ENCODE results near the gene HDGF. TPM values are rescaled to one million over a fixed set of nuclear protein-coding genes. Genes with fewer than 3 reads are reported as not detected.

Gene HDGF
- total and polyA plus RNA-seq, 9 of the 15 experiments (the other 6 are each of a cell fraction or from before 2014, with no cell fraction given): 38.8 to 601 (median 400) TPM

DNA sequence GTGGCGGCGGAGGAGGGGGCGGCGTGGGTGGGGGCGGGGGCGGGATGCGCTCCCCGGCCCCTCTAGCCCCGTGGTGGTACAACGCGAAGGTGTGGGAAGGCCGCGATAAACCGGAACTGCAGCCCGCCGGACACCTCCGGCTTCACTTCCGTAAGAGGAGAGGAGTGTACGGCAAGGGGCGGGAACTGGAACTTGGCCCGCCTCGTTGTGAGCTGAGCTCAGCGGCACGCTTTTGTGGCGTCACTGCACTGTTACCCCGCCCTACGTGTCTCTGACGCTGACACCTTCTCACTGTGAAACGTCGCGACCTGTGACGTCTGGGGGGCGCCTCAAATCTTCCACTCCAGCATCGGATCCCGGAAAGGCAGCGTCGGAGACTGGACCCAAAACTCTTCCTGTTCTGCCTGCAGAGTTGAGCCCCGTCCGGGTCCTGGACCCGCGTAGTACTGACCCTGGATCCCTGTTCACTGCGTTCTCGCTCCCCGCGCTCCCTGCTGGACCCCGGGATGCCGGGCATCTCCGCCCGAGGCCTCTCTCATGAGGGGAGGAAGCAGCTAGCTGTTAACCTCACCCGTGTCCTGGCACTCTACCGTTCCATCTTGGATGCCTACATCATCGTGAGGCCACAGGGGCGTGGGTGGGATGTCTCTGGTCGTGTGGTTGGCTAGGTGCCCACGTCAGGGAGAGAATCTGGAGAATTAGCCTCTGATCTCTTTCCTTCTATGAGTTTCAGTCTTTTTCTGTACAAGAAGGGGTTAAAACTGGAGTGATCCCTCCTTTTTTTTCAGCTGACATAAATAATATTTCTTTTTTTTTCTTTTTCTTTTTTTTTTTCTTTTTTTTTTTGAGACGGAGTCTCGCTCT lies 22.6 kb downstream of the HDGF start, which contains the start of gene ISG20L2 (continued):
- TF ChIP-seq, protein P1, sequence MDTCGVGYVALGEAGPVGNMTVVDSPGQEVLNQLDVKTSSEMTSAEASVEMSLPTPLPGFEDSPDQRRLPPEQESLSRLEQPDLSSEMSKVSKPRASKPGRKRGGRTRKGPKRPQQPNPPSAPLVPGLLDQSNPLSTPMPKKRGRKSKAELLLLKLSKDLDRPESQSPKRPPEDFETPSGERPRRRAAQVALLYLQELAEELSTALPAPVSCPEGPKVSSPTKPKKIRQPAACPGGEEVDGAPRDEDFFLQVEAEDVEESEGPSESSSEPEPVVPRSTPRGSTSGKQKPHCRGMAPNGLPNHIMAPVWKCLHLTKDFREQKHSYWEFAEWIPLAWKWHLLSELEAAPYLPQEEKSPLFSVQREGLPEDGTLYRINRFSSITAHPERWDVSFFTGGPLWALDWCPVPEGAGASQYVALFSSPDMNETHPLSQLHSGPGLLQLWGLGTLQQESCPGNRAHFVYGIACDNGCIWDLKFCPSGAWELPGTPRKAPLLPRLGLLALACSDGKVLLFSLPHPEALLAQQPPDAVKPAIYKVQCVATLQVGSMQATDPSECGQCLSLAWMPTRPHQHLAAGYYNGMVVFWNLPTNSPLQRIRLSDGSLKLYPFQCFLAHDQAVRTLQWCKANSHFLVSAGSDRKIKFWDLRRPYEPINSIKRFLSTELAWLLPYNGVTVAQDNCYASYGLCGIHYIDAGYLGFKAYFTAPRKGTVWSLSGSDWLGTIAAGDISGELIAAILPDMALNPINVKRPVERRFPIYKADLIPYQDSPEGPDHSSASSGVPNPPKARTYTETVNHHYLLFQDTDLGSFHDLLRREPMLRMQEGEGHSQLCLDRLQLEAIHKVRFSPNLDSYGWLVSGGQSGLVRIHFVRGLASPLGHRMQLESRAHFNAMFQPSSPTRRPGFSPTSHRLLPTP (IDR thresholded peaks at IDR 0.05; ENCODE audit: borderline replicate concordance, extremely low read depth, insufficient read length): no peak
- TF ChIP-seq, protein P2, sequence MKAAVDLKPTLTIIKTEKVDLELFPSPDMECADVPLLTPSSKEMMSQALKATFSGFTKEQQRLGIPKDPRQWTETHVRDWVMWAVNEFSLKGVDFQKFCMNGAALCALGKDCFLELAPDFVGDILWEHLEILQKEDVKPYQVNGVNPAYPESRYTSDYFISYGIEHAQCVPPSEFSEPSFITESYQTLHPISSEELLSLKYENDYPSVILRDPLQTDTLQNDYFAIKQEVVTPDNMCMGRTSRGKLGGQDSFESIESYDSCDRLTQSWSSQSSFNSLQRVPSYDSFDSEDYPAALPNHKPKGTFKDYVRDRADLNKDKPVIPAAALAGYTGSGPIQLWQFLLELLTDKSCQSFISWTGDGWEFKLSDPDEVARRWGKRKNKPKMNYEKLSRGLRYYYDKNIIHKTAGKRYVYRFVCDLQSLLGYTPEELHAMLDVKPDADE (conservative IDR thresholded peaks at IDR 0.05; ENCODE audit: control insufficient read depth, low read depth, low read length): peak; percentile 71; the same call in 1 of the 2 replicates
- TF ChIP-seq, protein P3, sequence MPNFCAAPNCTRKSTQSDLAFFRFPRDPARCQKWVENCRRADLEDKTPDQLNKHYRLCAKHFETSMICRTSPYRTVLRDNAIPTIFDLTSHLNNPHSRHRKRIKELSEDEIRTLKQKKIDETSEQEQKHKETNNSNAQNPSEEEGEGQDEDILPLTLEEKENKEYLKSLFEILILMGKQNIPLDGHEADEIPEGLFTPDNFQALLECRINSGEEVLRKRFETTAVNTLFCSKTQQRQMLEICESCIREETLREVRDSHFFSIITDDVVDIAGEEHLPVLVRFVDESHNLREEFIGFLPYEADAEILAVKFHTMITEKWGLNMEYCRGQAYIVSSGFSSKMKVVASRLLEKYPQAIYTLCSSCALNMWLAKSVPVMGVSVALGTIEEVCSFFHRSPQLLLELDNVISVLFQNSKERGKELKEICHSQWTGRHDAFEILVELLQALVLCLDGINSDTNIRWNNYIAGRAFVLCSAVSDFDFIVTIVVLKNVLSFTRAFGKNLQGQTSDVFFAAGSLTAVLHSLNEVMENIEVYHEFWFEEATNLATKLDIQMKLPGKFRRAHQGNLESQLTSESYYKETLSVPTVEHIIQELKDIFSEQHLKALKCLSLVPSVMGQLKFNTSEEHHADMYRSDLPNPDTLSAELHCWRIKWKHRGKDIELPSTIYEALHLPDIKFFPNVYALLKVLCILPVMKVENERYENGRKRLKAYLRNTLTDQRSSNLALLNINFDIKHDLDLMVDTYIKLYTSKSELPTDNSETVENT (CRISPR knock-in tag; IDR thresholded peaks at IDR 0.05): no peak
- TF ChIP-seq RAD51 (IDR thresholded peaks at IDR 0.05; ENCODE audit: borderline replicate concordance, low read depth) (no peak), CHCHD3 (CRISPR knock-in tag; IDR thresholded peaks at IDR 0.05) (no peak), EWSR1 (IDR thresholded peaks at IDR 0.05; ENCODE audit: borderline replicate concordance, low read depth, partially characterized antibody) (no peak), KDM1A (IDR thresholded peaks at IDR 0.05) (no peak), MEF2A (IDR thresholded peaks at IDR 0.05; ENCODE audit: control insufficient read depth, low read depth, low read length) (no peak), EZH2 (IDR thresholded peaks at IDR 0.05; ENCODE audit: borderline replicate concordance, low read depth, low read length) (no peak)
- TF ChIP-seq, protein P4, sequence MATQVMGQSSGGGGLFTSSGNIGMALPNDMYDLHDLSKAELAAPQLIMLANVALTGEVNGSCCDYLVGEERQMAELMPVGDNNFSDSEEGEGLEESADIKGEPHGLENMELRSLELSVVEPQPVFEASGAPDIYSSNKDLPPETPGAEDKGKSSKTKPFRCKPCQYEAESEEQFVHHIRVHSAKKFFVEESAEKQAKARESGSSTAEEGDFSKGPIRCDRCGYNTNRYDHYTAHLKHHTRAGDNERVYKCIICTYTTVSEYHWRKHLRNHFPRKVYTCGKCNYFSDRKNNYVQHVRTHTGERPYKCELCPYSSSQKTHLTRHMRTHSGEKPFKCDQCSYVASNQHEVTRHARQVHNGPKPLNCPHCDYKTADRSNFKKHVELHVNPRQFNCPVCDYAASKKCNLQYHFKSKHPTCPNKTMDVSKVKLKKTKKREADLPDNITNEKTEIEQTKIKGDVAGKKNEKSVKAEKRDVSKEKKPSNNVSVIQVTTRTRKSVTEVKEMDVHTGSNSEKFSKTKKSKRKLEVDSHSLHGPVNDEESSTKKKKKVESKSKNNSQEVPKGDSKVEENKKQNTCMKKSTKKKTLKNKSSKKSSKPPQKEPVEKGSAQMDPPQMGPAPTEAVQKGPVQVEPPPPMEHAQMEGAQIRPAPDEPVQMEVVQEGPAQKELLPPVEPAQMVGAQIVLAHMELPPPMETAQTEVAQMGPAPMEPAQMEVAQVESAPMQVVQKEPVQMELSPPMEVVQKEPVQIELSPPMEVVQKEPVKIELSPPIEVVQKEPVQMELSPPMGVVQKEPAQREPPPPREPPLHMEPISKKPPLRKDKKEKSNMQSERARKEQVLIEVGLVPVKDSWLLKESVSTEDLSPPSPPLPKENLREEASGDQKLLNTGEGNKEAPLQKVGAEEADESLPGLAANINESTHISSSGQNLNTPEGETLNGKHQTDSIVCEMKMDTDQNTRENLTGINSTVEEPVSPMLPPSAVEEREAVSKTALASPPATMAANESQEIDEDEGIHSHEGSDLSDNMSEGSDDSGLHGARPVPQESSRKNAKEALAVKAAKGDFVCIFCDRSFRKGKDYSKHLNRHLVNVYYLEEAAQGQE (IDR thresholded peaks at IDR 0.05; ENCODE audit: borderline replicate concordance): no peak
- TF ChIP-seq, protein P4 (CRISPR knock-in tag; IDR thresholded peaks at IDR 0.05; ENCODE audit: low read depth): 0 out of 2 replicates have a peak, but pooled peaks have one; percentile 35

Data from K562 (cell line).